ENCODE data around the gene PPFIA1.

DNA sequence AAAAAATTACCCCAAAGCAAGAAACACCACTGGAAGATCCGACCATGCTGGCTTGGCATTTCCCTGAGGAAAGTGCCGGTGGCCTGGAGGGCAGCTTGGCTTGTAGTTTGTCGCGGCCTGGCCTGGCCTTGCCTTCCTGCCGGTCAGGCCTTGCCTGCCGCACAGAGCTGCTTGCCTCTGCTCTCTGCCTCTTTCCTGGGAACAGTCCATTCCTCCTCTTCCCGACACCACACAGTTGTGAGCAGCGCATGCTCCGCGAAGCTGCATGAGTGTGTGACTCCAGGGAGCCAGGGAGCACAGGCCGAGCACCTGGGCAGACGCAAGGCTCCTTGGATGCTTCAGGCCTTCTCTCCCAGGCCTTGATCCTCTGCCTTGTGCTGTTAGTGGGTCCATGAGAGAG, 147.6 kb downstream of the PPFIA1 start:
- TF ChIP-seq, protein P1, sequence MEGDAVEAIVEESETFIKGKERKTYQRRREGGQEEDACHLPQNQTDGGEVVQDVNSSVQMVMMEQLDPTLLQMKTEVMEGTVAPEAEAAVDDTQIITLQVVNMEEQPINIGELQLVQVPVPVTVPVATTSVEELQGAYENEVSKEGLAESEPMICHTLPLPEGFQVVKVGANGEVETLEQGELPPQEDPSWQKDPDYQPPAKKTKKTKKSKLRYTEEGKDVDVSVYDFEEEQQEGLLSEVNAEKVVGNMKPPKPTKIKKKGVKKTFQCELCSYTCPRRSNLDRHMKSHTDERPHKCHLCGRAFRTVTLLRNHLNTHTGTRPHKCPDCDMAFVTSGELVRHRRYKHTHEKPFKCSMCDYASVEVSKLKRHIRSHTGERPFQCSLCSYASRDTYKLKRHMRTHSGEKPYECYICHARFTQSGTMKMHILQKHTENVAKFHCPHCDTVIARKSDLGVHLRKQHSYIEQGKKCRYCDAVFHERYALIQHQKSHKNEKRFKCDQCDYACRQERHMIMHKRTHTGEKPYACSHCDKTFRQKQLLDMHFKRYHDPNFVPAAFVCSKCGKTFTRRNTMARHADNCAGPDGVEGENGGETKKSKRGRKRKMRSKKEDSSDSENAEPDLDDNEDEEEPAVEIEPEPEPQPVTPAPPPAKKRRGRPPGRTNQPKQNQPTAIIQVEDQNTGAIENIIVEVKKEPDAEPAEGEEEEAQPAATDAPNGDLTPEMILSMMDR (IDR thresholded peaks at IDR 0.05), result no peak
- TF ChIP-seq, protein P2, sequence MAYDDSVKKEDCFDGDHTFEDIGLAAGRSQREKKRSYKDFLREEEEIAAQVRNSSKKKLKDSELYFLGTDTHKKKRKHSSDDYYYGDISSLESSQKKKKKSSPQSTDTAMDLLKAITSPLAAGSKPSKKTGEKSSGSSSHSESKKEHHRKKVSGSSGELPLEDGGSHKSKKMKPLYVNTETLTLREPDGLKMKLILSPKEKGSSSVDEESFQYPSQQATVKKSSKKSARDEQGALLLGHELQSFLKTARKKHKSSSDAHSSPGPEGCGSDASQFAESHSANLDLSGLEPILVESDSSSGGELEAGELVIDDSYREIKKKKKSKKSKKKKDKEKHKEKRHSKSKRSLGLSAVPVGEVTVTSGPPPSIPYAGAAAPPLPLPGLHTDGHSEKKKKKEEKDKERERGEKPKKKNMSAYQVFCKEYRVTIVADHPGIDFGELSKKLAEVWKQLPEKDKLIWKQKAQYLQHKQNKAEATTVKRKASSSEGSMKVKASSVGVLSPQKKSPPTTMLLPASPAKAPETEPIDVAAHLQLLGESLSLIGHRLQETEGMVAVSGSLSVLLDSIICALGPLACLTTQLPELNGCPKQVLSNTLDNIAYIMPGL (CRISPR knock-in tag; IDR thresholded peaks at IDR 0.05; ENCODE audit: borderline replicate concordance), result no peak
- TF ChIP-seq POLR2A (IDR thresholded peaks at IDR 0.05; ENCODE audit: low read length), result no peak
